HG02678 (cell line): ENCODE measurements around the gene PCDHA6.
"Not testable (repeated sequence)": the region's sequence is repeated elsewhere in the genome, so short reads cannot be mapped to it uniquely, and the experiment has no call there.

Experiments
- ATAC-seq: cut with Tn5 transposase; IDR thresholded peaks from one replicate; pipeline ENCODE4 v1.9.1; 2021; ENCODE audit warnings: mild to moderate bottlenecking, moderate library complexity; ENCODE audit not compliant: unreplicated experiment

PCDHA6 gene

DNA sequence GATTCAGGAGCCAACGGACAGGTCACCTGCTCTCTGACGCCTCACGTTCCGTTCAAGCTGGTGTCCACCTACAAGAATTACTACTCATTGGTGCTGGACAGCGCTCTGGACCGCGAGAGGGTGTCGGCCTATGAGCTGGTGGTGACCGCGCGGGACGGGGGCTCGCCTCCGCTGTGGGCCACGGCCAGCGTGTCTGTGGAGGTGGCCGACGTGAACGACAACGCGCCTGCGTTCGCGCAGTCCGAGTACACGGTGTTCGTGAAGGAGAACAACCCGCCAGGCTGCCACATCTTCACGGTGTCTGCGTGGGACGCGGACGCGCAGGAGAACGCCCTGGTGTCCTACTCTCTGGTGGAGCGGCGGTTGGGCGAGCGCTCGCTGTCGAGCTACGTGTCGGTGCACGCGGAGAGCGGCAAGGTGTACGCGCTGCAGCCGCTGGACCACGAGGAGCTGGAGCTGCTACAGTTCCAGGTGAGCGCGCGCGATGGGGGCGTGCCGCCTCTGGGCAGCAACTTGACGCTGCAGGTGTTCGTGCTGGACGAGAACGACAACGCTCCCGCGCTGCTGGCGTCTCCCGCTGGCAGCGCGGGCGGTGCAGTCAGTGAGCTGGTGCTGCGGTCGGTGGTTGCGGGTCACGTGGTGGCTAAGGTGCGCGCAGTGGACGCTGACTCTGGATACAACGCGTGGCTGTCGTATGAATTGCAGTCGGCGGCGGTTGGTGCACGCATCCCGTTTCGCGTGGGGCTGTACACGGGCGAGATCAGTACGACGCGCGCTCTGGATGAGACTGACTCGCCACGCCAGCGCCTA lies 29.6 kb downstream of the PCDHA6 start:
- no peak for ATAC-seq

DNA sequence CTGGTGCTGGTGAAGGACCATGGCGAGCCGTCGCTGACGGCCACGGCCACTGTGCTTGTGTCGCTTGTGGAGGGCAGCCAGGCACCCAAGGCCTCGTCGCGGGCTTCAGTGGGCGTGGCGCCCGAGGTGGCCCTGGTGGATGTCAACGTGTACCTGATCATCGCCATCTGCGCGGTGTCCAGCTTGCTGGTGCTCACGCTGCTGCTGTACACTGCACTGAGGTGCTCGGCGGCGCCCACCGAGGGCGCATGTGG lies 30.2 kb downstream of the PCDHA6 start:
- no peak for ATAC-seq

DNA sequence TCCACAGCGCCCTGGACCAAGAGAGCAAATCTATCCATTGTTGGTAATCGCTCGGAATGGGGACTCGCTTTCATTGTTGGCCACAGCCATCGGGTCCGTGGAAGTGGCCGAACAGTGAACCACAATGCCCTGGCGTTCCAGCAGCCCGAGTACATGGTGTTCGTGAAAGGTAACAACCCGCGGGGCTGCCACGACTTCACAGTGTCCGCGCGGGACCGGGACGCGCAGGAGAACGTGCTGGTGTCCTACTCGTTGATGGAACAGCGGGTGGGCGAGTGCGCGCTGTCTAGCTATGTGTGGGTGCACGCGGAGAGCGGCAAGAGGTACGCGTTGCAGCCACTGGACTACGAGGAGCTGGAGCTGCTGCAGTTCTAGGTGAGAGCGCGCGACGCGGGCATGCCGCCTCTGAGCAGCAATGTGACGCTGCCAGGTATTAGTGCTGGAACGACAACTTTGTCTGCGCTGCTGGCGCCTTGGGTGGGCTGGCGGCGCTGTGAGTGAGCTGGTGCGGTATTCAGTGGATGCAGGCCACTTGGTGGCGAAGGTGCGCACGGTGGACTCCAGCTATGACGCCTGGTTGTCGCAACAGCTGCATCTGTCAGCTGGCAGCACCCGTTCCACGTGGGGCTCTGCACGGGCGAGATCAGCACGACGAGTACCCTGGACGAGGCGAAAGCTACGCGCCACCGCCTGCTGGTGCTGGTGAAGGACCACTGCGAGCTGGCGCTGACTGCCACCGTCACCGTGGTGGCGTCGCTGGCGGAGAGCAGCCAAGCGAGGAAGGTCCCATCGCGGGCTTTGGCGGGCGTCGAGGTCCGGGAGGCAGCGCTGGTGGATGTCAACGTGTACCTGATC lies 34.9 kb downstream of the PCDHA6 start:
- ATAC-seq = no peak

DNA sequence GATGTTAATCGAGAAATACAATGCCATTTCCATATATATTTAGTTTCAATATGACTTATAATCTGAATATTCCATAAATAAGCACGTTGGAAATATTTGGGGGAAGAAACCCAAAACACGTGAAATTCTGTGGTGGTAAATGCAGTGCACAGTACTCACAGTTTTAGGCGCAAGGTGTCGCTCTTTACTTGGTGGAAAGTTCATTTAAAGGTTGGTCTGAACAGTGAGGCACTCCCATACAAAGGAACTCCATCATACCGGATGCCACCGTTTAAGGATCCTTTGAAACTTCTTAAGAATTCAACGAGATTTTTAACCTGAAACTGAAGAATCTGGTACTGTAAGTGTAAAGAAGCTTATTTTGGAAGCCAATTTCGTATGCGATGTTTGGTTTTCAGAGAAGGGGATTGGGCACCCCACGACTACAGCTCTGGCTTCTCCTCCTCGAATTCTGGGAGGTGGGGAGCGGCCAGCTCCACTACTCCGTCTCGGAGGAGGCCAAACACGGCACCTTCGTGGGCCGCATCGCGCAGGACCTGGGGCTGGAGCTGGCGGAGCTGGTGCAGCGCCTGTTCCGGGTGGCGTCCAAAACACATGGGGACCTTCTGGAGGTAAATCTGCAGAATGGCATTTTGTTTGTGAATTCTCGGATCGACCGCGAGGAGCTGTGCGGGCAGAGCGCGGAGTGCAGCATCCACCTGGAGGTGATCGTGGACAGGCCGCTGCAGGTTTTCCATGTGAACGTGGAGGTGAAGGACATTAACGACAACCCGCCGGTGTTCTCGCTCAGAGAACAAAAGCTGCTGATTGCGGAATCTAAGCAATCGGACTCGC lies 41.2 kb downstream of the PCDHA6 start, which contains the start of gene PCDHA11:
Gene PCDHA11, plus strand, starts transcription at position 237 of the 834 bp plus-strand sequence. Its CDS starts 147 bp downstream, at position 384.
- no peak for ATAC-seq

DNA sequence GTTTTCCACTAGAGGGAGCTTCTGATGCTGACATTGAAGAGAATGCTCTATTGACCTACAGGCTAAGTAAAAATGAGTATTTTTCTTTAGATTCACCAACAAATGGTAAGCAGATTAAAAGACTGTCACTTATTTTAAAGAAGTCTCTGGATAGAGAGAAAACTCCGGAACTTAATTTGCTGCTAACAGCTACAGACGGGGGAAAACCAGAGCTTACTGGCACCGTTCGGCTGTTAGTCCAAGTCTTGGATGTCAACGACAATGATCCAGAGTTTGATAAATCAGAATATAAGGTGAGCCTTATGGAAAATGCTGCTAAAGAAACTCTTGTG lies 41.8 kb downstream of the PCDHA6 start:
- no peak for ATAC-seq

DNA sequence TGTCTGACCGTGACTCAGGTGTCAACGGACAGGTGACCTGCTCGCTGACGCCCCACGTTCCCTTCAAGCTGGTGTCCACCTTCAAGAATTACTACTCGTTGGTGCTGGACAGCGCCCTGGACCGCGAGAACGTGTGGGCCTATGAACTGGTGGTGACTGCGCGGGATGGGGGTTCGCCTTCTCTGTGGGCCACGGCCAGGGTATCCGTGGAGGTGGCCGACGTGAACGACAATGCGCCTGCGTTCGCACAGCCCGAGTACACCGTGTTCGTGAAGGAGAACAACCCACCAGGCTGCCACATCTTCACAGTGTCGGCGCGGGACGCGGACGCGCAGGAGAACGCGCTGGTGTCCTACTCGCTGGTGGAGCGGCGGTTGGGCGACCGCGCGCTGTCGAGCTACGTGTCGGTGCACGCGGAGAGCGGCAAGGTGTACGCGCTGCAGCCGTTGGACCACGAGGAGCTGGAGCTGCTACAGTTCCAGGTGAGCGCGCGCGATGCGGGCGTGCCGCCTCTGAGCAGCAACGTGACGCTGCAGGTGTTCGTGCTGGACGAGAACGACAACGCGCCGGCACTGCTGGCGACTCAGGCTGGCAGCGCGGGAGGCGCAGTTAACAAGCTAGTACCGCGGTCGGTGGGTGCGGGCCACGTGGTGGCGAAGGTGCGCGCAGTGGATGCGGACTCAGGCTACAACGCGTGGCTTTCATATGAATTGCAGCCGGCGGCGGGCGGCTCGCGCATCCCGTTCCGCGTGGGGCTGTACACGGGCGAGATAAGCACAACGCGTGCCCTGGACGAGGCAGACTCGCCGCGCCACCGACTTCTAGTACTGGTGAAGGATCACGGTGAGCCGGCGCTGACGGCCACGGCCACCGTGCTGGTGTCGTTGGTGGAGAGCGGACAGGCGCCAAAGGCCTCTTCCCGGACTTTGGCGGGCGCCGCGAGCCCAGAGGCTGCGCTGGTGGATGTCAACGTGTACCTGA lies 42.8 kb downstream of the PCDHA6 start:
- ATAC-seq = no peak

DNA sequence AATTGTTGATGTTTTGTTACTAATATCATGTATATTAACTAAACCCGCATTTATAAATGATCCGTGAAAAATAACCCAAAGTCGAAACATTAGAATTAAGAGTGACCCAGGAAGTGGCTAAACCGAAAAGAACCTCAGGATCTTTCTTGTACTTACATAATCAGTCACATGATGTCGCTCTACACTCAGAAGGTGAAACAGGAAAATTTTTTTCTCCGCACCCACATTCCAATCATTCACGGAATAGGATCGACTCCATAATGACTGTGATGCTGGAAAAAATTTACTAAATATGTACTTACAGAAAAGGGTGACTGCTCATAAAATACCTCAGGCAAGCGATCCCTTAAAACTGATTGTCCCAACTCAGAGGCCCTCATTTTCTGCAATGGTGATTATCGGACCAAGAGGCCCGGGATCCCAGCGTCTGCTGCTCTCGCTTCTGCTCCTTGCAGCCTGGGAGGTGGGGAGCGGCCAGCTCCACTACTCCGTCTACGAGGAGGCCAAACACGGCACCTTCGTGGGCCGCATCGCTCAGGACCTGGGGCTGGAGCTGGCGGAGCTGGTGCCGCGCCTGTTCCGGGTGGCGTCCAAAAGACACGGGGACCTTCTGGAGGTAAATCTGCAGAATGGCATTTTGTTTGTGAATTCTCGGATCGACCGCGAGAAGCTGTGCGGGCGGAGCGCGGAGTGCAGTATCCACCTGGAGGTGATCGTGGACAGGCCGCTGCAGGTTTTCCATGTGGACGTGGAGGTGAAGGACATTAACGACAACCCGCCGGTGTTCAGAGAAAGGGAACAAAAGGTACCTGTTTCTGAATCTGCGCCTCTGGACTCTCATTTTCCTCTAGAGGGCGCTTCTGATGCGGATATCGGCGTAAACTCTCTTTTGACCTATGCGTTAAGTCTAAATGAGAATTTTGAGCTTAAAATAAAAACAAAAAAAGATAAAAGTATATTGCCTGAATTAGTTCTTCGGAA lies 47.6 kb downstream of the PCDHA6 start, which contains the start of gene PCDHA12:
Gene PCDHA12, plus strand, starts transcription at position 224 of the 981 bp plus-strand sequence. Its CDS starts 165 bp downstream, at position 389.
- no peak for ATAC-seq

DNA sequence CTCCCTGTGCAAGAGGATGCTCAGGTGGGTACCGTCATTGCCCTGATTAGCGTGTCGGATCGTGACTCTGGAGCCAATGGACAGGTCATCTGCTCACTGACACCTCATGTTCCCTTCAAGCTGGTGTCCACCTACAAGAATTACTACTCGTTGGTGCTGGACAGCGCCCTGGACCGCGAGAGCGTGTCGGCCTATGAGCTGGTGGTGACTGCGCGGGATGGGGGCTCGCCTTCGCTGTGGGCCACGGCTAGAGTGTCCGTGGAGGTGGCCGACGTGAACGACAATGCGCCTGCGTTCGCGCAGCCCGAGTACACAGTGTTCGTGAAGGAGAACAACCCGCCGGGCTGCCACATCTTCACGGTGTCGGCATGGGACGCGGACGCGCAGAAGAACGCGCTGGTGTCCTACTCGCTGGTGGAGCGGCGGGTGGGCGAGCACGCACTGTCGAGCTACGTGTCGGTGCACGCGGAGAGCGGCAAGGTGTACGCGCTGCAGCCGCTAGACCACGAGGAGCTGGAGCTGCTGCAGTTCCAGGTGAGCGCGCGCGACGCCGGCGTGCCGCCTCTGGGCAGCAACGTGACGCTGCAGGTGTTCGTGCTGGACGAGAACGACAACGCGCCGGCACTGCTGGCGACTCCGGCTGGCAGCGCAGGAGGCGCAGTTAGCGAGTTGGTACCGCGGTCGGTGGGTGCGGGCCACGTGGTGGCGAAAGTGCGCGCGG lies 48.9 kb downstream of the PCDHA6 start:
- not testable (repeated sequence) for ATAC-seq

DNA sequence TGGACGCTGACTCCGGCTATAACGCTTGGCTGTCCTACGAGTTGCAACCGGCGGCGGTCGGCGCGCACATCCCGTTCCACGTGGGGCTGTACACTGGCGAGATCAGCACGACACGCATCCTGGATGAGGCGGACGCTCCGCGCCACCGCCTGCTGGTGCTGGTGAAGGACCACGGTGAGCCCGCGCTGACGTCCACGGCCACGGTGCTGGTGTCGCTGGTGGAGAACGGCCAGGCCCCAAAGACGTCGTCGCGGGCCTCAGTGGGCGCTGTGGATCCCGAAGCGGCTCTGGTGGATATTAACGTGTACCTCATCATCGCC lies 49.5 kb downstream of the PCDHA6 start:
- no peak for ATAC-seq
